Endothelial cell of umbilical vein (primary cell): ENCODE data around the gene ISG15. TPM values are rescaled to one million over a fixed set of nuclear protein-coding genes. Genes with fewer than 3 reads are reported as not detected.
"Not testable (repeated sequence)": the region's sequence is repeated elsewhere in the genome, so short reads cannot be mapped to it uniquely, and the experiment has no call there.

Source experiments
- BruUV-seq: library from RNA; stranded (reverse); fragments of 400-500 nt; replicated peaks from 2 replicates; lab custom pipeline; 2021; lab: Mats Ljungman, UMichigan
- CTCF ChIA-PET: fragments of 300-600, 350-600 bp; sonication (Branson Sonifier 250); formaldehyde crosslinking; loops from one replicate; lab custom pipeline; 2021; ENCODE audit warnings: antibody characterized with exemption, inconsistent platforms; lab: Charles Lee
- POLR2A ChIA-PET: fragments of 300-600, 350-600 bp; sonication (Branson Sonifier 250); formaldehyde crosslinking; loops from one replicate; lab custom pipeline; 2021; ENCODE audit warnings: antibody characterized with exemption, inconsistent platforms; lab: Charles Lee
- DNase-seq: peaks from one replicate; pipeline ENCODE4 v3.0.0-alpha.2; 2011; ENCODE audit warnings: low read depth, low spot score
- FAIRE-seq: peaks from 2 replicates; lab custom pipeline; 2011; peaks lifted over from hg19 to GRCh38; lab: Jason Lieb, UNC
- H2AFZ ChIP-seq: 2 replicates; pipeline ENCODE4 v1.6.0; 2012; ENCODE audit warnings: low read depth, low read length, control low read depth, inconsistent platforms
- H3K27ac ChIP-seq: 2 replicates; pipeline ENCODE4 v1.5.1; 2011; ENCODE audit warnings: low read depth, mild to moderate bottlenecking, control low read depth, low read length, moderate library complexity; ENCODE audit not compliant: insufficient read depth
- H3K27me3 ChIP-seq, 2 experiments: 2 replicates each; pipeline versions ENCODE4 v1.6.0 to v1.6.1; 2011; ENCODE audit warnings: low read length in 2 of 2, mixed read lengths in 1 of 2; ENCODE audit not compliant: control insufficient read depth in 2 of 2, insufficient read depth in 2 of 2
- H3K36me3 ChIP-seq, 2 experiments: 2 replicates in 1 of 2; 3 replicates in 1 of 2; pipeline ENCODE4 v1.5.1; 2011; ENCODE audit warnings: low read length in 2 of 2, mild to moderate bottlenecking in 1 of 2, moderate library complexity in 1 of 2; ENCODE audit not compliant: control insufficient read depth in 2 of 2, insufficient read depth in 2 of 2; ENCODE audit errors: extremely low read depth in 1 of 2
- H3K4me1 ChIP-seq: 3 replicates; pipeline ENCODE4 v1.5.1; 2011; ENCODE audit warnings: mild to moderate bottlenecking, low read length; ENCODE audit not compliant: control insufficient read depth, insufficient read depth; ENCODE audit errors: extremely low read depth
- H3K4me2 ChIP-seq: 2 replicates; pipeline ENCODE4 v1.6.1; 2011; ENCODE audit warnings: low read length, control low read depth, mixed read lengths; ENCODE audit not compliant: insufficient read depth
- H3K4me3 ChIP-seq, 3 experiments: fragments of 200-600 bp in 1 of 3; sonication (generic), shearing (Covaris generic) in 1 of 3; replicated peaks in 1 of 3; 2 replicates each; pipeline ENCODE4 v1.5.1; 2011 to 2016; ENCODE audit warnings: control low read depth in 3 of 3, low read length in 3 of 3, mild to moderate bottlenecking in 2 of 3, inconsistent platforms in 1 of 3, low read depth in 1 of 3, moderate library complexity in 1 of 3; ENCODE audit not compliant: insufficient read depth in 1 of 3
- H3K79me2 ChIP-seq: 2 replicates; pipeline ENCODE4 v1.6.0; 2012; ENCODE audit warnings: low read length, inconsistent platforms; ENCODE audit not compliant: control insufficient read depth, insufficient read depth
- H3K9ac ChIP-seq: replicated peaks from 2 replicates; pipeline ENCODE3; 2011; ENCODE audit warnings: low read length, control low read depth; ENCODE audit not compliant: insufficient read depth; ENCODE audit errors: extremely low read depth
- H3K9me1 ChIP-seq: replicated peaks from 3 replicates; pipeline ENCODE4 v1.6.0; 2011; ENCODE audit warnings: mild to moderate bottlenecking, low read length; ENCODE audit not compliant: control insufficient read depth, insufficient read depth; ENCODE audit errors: extremely low read depth
- H3K9me3 ChIP-seq: replicated peaks from 2 replicates; pipeline ENCODE4 v1.5.1; 2012; ENCODE audit warnings: low read length, inconsistent platforms; ENCODE audit not compliant: control insufficient read depth, insufficient read depth
- H4K20me1 ChIP-seq: replicated peaks from 2 replicates; pipeline ENCODE3; 2011; ENCODE audit warnings: mild to moderate bottlenecking, low read length; ENCODE audit not compliant: control insufficient read depth, insufficient read depth; ENCODE audit errors: extremely low read depth
- EZH2 ChIP-seq: IDR thresholded peaks from 2 replicates; pipeline ENCODE4 v1.6.1; 2012; ENCODE audit warnings: borderline replicate concordance, low read depth, mild to moderate bottlenecking, moderate library complexity, low read length, inconsistent platforms; ENCODE audit not compliant: severe bottlenecking
- FOS ChIP-seq: IDR thresholded peaks from 2 replicates; pipeline ENCODE4 v1.6.1; 2011; ENCODE audit warnings: mild to moderate bottlenecking, low read length, moderate library complexity, borderline replicate concordance; ENCODE audit not compliant: insufficient read depth
- GATA2 ChIP-seq: IDR thresholded peaks from 2 replicates; pipeline ENCODE4 v1.7.0; 2011; ENCODE audit warnings: low read depth, mild to moderate bottlenecking, moderate library complexity, mixed read lengths, low read length; ENCODE audit not compliant: insufficient read length, insufficient read depth
- JUN ChIP-seq: IDR thresholded peaks from 2 replicates; pipeline ENCODE4 v1.6.1; 2011; ENCODE audit warnings: borderline replicate concordance, low read depth; ENCODE audit not compliant: insufficient read length, insufficient read depth
- MAX ChIP-seq: IDR thresholded peaks from 2 replicates; pipeline ENCODE4 v1.6.1; 2011; ENCODE audit not compliant: insufficient read depth, insufficient read length
- MYC ChIP-seq: IDR thresholded peaks from one replicate; pipeline ENCODE4 v1.6.1; 2011; ENCODE audit warnings: mild to moderate bottlenecking, low read depth, low read length
- POLR2A ChIP-seq: IDR thresholded peaks from 2 replicates; pipeline ENCODE4 v1.6.1; 2012; ENCODE audit warnings: low read depth, mild to moderate bottlenecking, control low read depth, low read length
- POLR2AphosphoS5 ChIP-seq: IDR thresholded peaks from 2 replicates; pipeline ENCODE4 v1.6.1; 2012; ENCODE audit warnings: low read depth, mild to moderate bottlenecking, control low read depth, low read length, moderate library complexity; ENCODE audit not compliant: insufficient read depth
- dilution Hi-C: fragments of 300-500 bp; cut with MboI; formaldehyde crosslinking; loops from one replicate; pipeline ENCODE4 v1.15.0; 2019; ENCODE audit warnings: low sequenced_read_pairs; ENCODE audit not compliant: extremely low pct_ligation_motif_present
- intact Hi-C: fragments of 100-400 bp; cut with micrococcal nuclease; formaldehyde crosslinking; loops from one replicate; pipeline ENCODE4 v1.10.0; 2022
- polyA plus RNA-seq, 4 experiments: library from polyadenylated mRNA; depleted of rRNA in 3 of 4; stranded (reverse) in 3 of 4; unstranded in 1 of 4; fragments of >200 nt; gene quantifications; 2 replicates each; pipeline versions ENCODE4 v1.2.1 to v1.2.3, GENCODE V29; 2011 to 2012; ENCODE audit warnings: missing spikeins in 1 of 4
- total RNA-seq: library from RNA; stranded (reverse); gene quantifications from 2 replicates; pipeline ENCODE4 v1.2.3, GENCODE V29; 2021
- TF ChIP-seq, protein P1 (sequence below), 2 donors: IDR thresholded peaks; 1 replicate in 1 of 2; 2 replicates in 1 of 2; pipeline ENCODE4 v1.5.1; 2011; ENCODE audit warnings: low read length in 2 of 2, mild to moderate bottlenecking in 2 of 2, moderate library complexity in 2 of 2, control low read depth in 1 of 2, inconsistent platforms in 1 of 2, low read depth in 1 of 2; ENCODE audit not compliant: insufficient read depth in 1 of 2; ENCODE audit errors: extremely low read depth in 1 of 2

ISG15 gene
- total and polyA plus RNA-seq, 2 donors (not counting 3 experiments of a cell fraction or from before 2014, with no cell fraction given) = 44.6 to 154 TPM

GRCh38 chr1:1018321-1018685, 5.0 kb downstream of the ISG15 start:
- BruUV-seq, H3K36me3 ChIP-seq, H3K4me3 ChIP-seq, H2AFZ ChIP-seq, DNase-seq, H4K20me1 ChIP-seq, FAIRE-seq, H3K27me3 ChIP-seq, dilution Hi-C loops, intact Hi-C loops, H3K4me2 ChIP-seq, H3K9me1 ChIP-seq, H3K9me3 ChIP-seq, POLR2A ChIA-PET, H3K9ac ChIP-seq, H3K27ac ChIP-seq, H3K79me2 ChIP-seq: not testable (repeated sequence)
- CTCF ChIA-PET = interaction anchor here (1.0 to 3.4 kb wide), 5 partner anchors 14 to 273 kb away, joined by 3 to 22 read pairs (median 10); partner anchors contain the start of gene HES4
- peaks cover 14% of the 10 kb centered on the region for H3K4me1 ChIP-seq

DNA sequence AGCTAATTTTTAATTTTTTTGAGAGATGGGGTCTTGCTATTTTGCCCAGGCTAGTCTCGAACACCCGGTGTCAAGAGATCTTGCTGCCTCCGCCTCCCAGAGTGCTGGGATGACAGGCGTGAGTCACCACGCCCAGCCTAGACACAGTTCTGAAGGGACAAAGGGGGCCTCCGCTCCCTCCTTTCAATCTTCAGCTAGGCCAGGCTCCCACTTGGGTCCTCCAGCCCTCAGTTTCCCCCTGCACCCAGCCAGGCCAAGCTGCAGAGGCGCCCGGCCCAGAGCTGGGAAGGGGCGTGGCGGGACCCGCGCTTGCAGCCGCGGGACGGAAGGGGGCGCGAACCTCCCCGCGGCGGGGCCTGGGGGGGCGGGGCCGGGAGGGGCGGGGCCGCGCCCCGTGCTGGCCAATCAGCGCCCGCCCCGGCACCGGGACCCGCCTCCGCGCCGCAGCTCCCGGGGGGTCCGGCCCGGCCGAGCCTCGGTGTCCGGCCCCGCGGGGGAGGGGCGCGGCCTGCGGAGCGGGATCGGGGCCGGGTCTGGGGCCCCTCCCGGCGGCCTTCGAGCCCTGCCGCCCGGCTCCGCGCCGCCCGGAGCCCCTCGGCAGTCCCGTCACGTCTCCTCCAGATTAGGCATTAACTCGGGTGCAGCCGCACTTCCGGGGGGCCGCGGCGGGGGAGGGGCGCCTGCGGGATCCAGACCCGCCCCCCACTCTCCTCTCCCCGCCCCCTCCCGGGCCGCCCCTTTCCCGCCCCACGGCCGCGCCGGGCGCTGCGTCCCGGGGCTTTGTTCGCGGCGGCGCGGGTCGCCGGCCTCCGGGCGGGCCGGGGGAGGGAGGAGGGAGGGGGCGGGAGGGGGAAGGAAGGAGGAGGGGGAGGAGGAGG, 6.1 kb downstream of the ISG15 start:
- intact Hi-C loops = loop anchor here (1.0 kb wide), 1 partner anchor 44 kb away; no protein-coding TSS in a partner anchor
- peak; percentile 84 for FAIRE-seq
- dilution Hi-C loops = no loop called here
- peak; percentile 64 for DNase-seq
- no peak overlapping the region for H3K4me2 ChIP-seq
- H3K9me1 ChIP-seq = no peaks in the 10 kb centered on the region
- H3K27me3 ChIP-seq = no peaks in the 10 kb centered on the region
- no peaks in the 10 kb centered on the region for H3K36me3 ChIP-seq
- peak overlapping the region; percentile 31 for H3K9ac ChIP-seq
- ChIA-PET POLR2A (interaction anchor here (0.6 kb wide), 1 partner anchor 14 kb away, joined by 4 read pairs; no protein-coding TSS in a partner anchor), CTCF (interaction anchor here (0.6 to 3.4 kb wide), 9 partner anchors 13 to 272 kb away, joined by 3 to 22 read pairs (median 4); partner anchors contain the start of genes HES4 and UBE2J2)
- no peaks in the 10 kb centered on the region for H3K9me3 ChIP-seq
- H3K27ac ChIP-seq = no peak overlapping the region
- peak overlapping the region; percentile 88 for H2AFZ ChIP-seq
- no peaks in the 10 kb centered on the region for H3K79me2 ChIP-seq
- H3K4me3 ChIP-seq = peak overlapping the region in 1 of 3 experiments; percentile 38
- TF ChIP-seq MYC = no peak
- TF ChIP-seq FOS = no peak
- TF ChIP-seq, protein P1, sequence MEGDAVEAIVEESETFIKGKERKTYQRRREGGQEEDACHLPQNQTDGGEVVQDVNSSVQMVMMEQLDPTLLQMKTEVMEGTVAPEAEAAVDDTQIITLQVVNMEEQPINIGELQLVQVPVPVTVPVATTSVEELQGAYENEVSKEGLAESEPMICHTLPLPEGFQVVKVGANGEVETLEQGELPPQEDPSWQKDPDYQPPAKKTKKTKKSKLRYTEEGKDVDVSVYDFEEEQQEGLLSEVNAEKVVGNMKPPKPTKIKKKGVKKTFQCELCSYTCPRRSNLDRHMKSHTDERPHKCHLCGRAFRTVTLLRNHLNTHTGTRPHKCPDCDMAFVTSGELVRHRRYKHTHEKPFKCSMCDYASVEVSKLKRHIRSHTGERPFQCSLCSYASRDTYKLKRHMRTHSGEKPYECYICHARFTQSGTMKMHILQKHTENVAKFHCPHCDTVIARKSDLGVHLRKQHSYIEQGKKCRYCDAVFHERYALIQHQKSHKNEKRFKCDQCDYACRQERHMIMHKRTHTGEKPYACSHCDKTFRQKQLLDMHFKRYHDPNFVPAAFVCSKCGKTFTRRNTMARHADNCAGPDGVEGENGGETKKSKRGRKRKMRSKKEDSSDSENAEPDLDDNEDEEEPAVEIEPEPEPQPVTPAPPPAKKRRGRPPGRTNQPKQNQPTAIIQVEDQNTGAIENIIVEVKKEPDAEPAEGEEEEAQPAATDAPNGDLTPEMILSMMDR (IDR thresholded peaks at IDR 0.05; ENCODE audit: extremely low read depth in 1 of 2, insufficient read depth in 1 of 2, low read depth in 1 of 2, low read length in 2 of 2) = peak; percentile 21 to 54
- TF ChIP-seq POLR2AphosphoS5 = peak; percentile 31
- TF ChIP-seq EZH2 = no peak
- TF ChIP-seq POLR2A = peak; percentile 10
- no peak for TF ChIP-seq MAX
- TF ChIP-seq GATA2 = no peak
- TF ChIP-seq JUN = no peak
- H3K4me1 ChIP-seq = peaks cover 7% of the 10 kb centered on the region
- H4K20me1 ChIP-seq = no peaks in the 10 kb centered on the region
- no TSS peak for BruUV-seq
